ENCODE data around the gene MYO1H.

Gene MYO1H

DNA sequence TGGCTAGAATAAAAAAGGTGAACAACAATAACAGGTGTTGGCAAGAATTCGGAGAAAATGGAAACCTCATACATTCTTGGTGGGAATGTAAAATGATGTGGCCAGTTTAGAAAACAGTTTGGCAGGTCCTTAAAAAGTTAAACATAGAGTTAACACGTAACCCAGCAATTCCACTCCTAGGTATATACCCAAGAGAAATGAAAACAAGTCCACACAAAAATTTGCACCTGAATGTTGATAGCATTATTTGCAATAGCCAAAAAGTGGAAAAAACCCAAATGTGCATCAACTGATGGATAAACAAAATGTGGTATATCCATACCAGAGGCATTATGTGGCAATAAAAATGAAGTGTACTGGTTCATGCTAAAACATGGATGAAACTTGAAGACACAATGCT, 2.3 kb upstream of the MYO1H start:
- Histone ChIP-seq H3K27ac (ENCODE audit: low read length) (no peak overlapping the region), H3K9me3 (ENCODE audit: control insufficient read depth in 2 of 2, low read length in 2 of 2) (no peaks in the 10 kb centered on the region), H3K4me3 (ENCODE audit: low read length in 2 of 2) (no peak overlapping the region), H3K36me3 (ENCODE audit: control insufficient read depth in 2 of 2, insufficient read depth in 2 of 2, low read length in 2 of 2) (no peaks in the 10 kb centered on the region), H3K9ac (ENCODE audit: low read length in 2 of 2) (no peak overlapping the region), H3K4me1 (ENCODE audit: control insufficient read depth, insufficient read depth, low read length) (no peaks in the 10 kb centered on the region), H3K27me3 (ENCODE audit: control insufficient read depth in 1 of 2, insufficient read depth in 2 of 2, low read length in 2 of 2) (no peaks in the 10 kb centered on the region)

DNA sequence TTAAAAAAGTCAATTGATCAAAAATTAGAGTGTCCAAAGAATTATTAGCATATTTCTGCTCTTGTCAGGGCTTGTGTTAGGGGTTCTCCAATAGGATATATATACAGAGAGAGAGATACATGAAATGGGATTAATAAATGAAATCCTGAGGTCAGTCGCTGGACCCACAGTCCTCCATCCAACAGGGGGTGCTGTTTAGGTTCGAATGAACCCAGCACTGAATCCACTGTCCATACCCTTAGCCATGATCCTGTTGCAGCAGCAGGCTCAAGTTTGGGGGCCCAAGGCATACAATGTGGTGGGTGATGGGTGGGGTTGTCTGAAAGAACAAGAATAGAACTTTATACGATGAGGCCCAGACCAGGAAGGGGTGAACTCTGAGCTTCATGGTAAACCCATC, 780 bp upstream of the MYO1H start:
- Histone ChIP-seq H3K4me3 (ENCODE audit: low read length in 2 of 2) (no peak overlapping the region), H3K9ac (ENCODE audit: low read length in 2 of 2) (no peak overlapping the region), H3K27me3 (ENCODE audit: control insufficient read depth in 1 of 2, insufficient read depth in 2 of 2, low read length in 2 of 2) (no peaks in the 10 kb centered on the region), H3K4me1 (ENCODE audit: control insufficient read depth, insufficient read depth, low read length) (no peaks in the 10 kb centered on the region), H3K9me3 (ENCODE audit: control insufficient read depth in 2 of 2, low read length in 2 of 2) (no peaks in the 10 kb centered on the region), H3K36me3 (ENCODE audit: control insufficient read depth in 2 of 2, insufficient read depth in 2 of 2, low read length in 2 of 2) (no peaks in the 10 kb centered on the region), H3K27ac (ENCODE audit: low read length) (no peak overlapping the region)

DNA sequence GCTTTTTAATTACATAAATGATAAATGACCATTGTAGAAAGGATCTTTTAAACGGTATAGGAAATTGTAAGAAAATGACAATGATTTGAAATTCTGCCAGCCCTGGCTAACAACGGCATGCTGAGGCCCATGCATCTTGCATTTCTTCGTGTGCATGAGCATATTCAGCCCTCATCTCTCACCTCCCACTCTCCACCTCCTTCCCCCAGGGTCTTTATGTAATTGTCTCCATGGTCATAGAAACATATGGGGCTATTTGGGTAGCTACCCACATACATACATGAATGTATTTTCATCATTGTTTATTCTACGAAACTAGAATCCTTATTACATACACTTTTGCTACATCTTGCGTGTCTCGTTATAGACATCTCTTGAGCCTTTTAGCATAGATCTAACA, 4.5 kb downstream of the MYO1H start:
- no peak overlapping the region for H3K27ac ChIP-seq (ENCODE audit: low read length)
- H3K9ac ChIP-seq (ENCODE audit: low read length in 2 of 2): no peak overlapping the region
- no peaks in the 10 kb centered on the region for H3K9me3 ChIP-seq (ENCODE audit: control insufficient read depth in 2 of 2, low read length in 2 of 2)
- H3K4me1 ChIP-seq (ENCODE audit: control insufficient read depth, insufficient read depth, low read length): no peaks in the 10 kb centered on the region
- H3K36me3 ChIP-seq (ENCODE audit: control insufficient read depth in 2 of 2, insufficient read depth in 2 of 2, low read length in 2 of 2): no peaks in the 10 kb centered on the region
- no peaks in the 10 kb centered on the region for H3K27me3 ChIP-seq (ENCODE audit: control insufficient read depth in 1 of 2, insufficient read depth in 2 of 2, low read length in 2 of 2)
- no peak overlapping the region for H3K4me3 ChIP-seq (ENCODE audit: low read length in 2 of 2)

DNA sequence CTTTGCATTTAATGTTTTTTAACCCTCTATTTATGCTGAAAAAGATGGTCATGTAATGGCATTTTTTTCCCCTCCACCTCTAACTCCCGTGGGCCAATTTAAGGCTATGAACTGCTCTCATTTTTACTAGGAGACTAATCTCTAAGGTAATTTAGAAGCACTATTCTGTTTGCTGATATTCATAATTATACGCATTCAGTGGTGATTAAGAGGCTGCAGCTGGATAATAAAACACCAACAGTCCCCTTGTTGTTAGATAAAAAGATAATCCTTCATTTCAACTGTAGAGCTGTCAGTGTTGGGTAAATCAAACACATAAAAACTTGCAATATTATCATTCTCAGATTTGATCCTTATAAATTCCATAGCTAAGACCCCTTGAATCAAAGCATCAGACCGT, 8.9 kb downstream of the MYO1H start:
- H3K4me1 ChIP-seq (ENCODE audit: control insufficient read depth, insufficient read depth, low read length): no peaks in the 10 kb centered on the region
- no peaks in the 10 kb centered on the region for H3K36me3 ChIP-seq (ENCODE audit: control insufficient read depth in 2 of 2, insufficient read depth in 2 of 2, low read length in 2 of 2)
- no peaks in the 10 kb centered on the region for H3K9me3 ChIP-seq (ENCODE audit: control insufficient read depth in 2 of 2, low read length in 2 of 2)
- no peak overlapping the region for H3K4me3 ChIP-seq (ENCODE audit: low read length in 2 of 2)
- peaks cover 0 to 2% of the 10 kb centered on the region in 2 donors for H3K27me3 ChIP-seq (ENCODE audit: control insufficient read depth in 1 of 2, insufficient read depth in 2 of 2, low read length in 2 of 2)
- no peak overlapping the region for H3K27ac ChIP-seq (ENCODE audit: low read length)
- no peak overlapping the region for H3K9ac ChIP-seq (ENCODE audit: low read length in 2 of 2)

- H3K27me3 ChIP-seq (ENCODE audit: control insufficient read depth in 1 of 2, insufficient read depth in 2 of 2, low read length in 2 of 2): peaks cover 0 to 2% of the 10 kb centered on the region in 2 donors
- no peaks in the 10 kb centered on the region for H3K36me3 ChIP-seq (ENCODE audit: control insufficient read depth in 2 of 2, insufficient read depth in 2 of 2, low read length in 2 of 2)
- H3K4me3 ChIP-seq (ENCODE audit: low read length in 2 of 2): no peak overlapping the region
- no peaks in the 10 kb centered on the region for H3K4me1 ChIP-seq (ENCODE audit: control insufficient read depth, insufficient read depth, low read length)
- H3K9me3 ChIP-seq (ENCODE audit: control insufficient read depth in 2 of 2, low read length in 2 of 2): no peaks in the 10 kb centered on the region
- H3K9ac ChIP-seq (ENCODE audit: low read length in 2 of 2): no peak overlapping the region
- H3K27ac ChIP-seq (ENCODE audit: low read length): no peak overlapping the region
Measured at GRCh38 chr12:109357032-109357431, 9.3 kb downstream of the MYO1H start.

GRCh38 chr12:109358154-109358869, 10.6 kb downstream of the MYO1H start:
- Histone ChIP-seq H3K4me3 (ENCODE audit: low read length in 2 of 2) (no peak overlapping the region), H3K27ac (ENCODE audit: low read length) (no peak overlapping the region), H3K4me1 (ENCODE audit: control insufficient read depth, insufficient read depth, low read length) (no peaks in the 10 kb centered on the region), H3K9ac (ENCODE audit: low read length in 2 of 2) (no peak overlapping the region), H3K36me3 (ENCODE audit: control insufficient read depth in 2 of 2, insufficient read depth in 2 of 2, low read length in 2 of 2) (no peaks in the 10 kb centered on the region), H3K27me3 (ENCODE audit: control insufficient read depth in 1 of 2, insufficient read depth in 2 of 2, low read length in 2 of 2) (peaks cover 0 to 2% of the 10 kb centered on the region in 2 donors), H3K9me3 (ENCODE audit: control insufficient read depth in 2 of 2, low read length in 2 of 2) (no peaks in the 10 kb centered on the region)

GRCh38 chr12:109359131-109359690, 11.5 kb downstream of the MYO1H start:
- Histone ChIP-seq H3K9me3 (ENCODE audit: control insufficient read depth in 2 of 2, low read length in 2 of 2) (no peaks in the 10 kb centered on the region), H3K4me3 (ENCODE audit: low read length in 2 of 2) (no peak overlapping the region), H3K27me3 (ENCODE audit: control insufficient read depth in 1 of 2, insufficient read depth in 2 of 2, low read length in 2 of 2) (peaks cover 0 to 2% of the 10 kb centered on the region in 2 donors), H3K36me3 (ENCODE audit: control insufficient read depth in 2 of 2, insufficient read depth in 2 of 2, low read length in 2 of 2) (no peaks in the 10 kb centered on the region), H3K4me1 (ENCODE audit: control insufficient read depth, insufficient read depth, low read length) (no peaks in the 10 kb centered on the region), H3K9ac (ENCODE audit: low read length in 2 of 2) (no peak overlapping the region), H3K27ac (ENCODE audit: low read length) (no peak overlapping the region)

- Histone ChIP-seq H3K4me3 (ENCODE audit: low read length in 2 of 2) (no peak overlapping the region), H3K36me3 (ENCODE audit: control insufficient read depth in 2 of 2, insufficient read depth in 2 of 2, low read length in 2 of 2) (no peaks in the 10 kb centered on the region), H3K27me3 (ENCODE audit: control insufficient read depth in 1 of 2, insufficient read depth in 2 of 2, low read length in 2 of 2) (peaks cover 0 to 2% of the 10 kb centered on the region in 2 donors), H3K4me1 (ENCODE audit: control insufficient read depth, insufficient read depth, low read length) (no peaks in the 10 kb centered on the region), H3K9ac (ENCODE audit: low read length in 2 of 2) (no peak overlapping the region), H3K9me3 (ENCODE audit: control insufficient read depth in 2 of 2, low read length in 2 of 2) (no peaks in the 10 kb centered on the region), H3K27ac (ENCODE audit: low read length) (no peak overlapping the region)
Measured at GRCh38 chr12:109369831-109370230, 22.1 kb downstream of the MYO1H start.

GRCh38 chr12:109377139-109377685, 29.5 kb downstream of the MYO1H start:
- no peaks in the 10 kb centered on the region for H3K36me3 ChIP-seq (ENCODE audit: control insufficient read depth in 2 of 2, insufficient read depth in 2 of 2, low read length in 2 of 2)

GRCh38 chr12:109378569-109378968, 30.9 kb downstream of the MYO1H start:
- H3K36me3 ChIP-seq (ENCODE audit: control insufficient read depth in 2 of 2, insufficient read depth in 2 of 2, low read length in 2 of 2): no peaks in the 10 kb centered on the region
- H3K4me1 ChIP-seq (ENCODE audit: control insufficient read depth, insufficient read depth, low read length): no peaks in the 10 kb centered on the region
- H3K27me3 ChIP-seq (ENCODE audit: control insufficient read depth in 1 of 2, insufficient read depth in 2 of 2, low read length in 2 of 2): peaks cover 0 to 2% of the 10 kb centered on the region in 2 donors
- H3K9me3 ChIP-seq (ENCODE audit: control insufficient read depth in 2 of 2, low read length in 2 of 2): no peaks in the 10 kb centered on the region
- no peak overlapping the region for H3K27ac ChIP-seq (ENCODE audit: low read length)
- H3K9ac ChIP-seq (ENCODE audit: low read length in 2 of 2): no peak overlapping the region
- no peak overlapping the region for H3K4me3 ChIP-seq (ENCODE audit: low read length in 2 of 2)

More at GRCh38 chr12:109377139-109377685, 29.5 kb downstream of the MYO1H start:
- peaks cover 0 to 2% of the 10 kb centered on the region in 2 donors for H3K27me3 ChIP-seq (ENCODE audit: control insufficient read depth in 1 of 2, insufficient read depth in 2 of 2, low read length in 2 of 2)
- no peaks in the 10 kb centered on the region for H3K4me1 ChIP-seq (ENCODE audit: control insufficient read depth, insufficient read depth, low read length)
- H3K27ac ChIP-seq (ENCODE audit: low read length): no peak overlapping the region
- H3K4me3 ChIP-seq (ENCODE audit: low read length in 2 of 2): no peak overlapping the region
- no peaks in the 10 kb centered on the region for H3K9me3 ChIP-seq (ENCODE audit: control insufficient read depth in 2 of 2, low read length in 2 of 2)
- H3K9ac ChIP-seq (ENCODE audit: low read length in 2 of 2): no peak overlapping the region

GRCh38 chr12:109382031-109382430, 34.3 kb downstream of the MYO1H start:
- H3K36me3 ChIP-seq (ENCODE audit: control insufficient read depth in 2 of 2, insufficient read depth in 2 of 2, low read length in 2 of 2): no peaks in the 10 kb centered on the region
- no peak overlapping the region for H3K9ac ChIP-seq (ENCODE audit: low read length in 2 of 2)
- H3K27ac ChIP-seq (ENCODE audit: low read length): no peak overlapping the region
- peaks cover 3% of the 10 kb centered on the region for H3K4me1 ChIP-seq (ENCODE audit: control insufficient read depth, insufficient read depth, low read length)
- H3K27me3 ChIP-seq (ENCODE audit: control insufficient read depth in 1 of 2, insufficient read depth in 2 of 2, low read length in 2 of 2): no peaks in the 10 kb centered on the region
- no peaks in the 10 kb centered on the region for H3K9me3 ChIP-seq (ENCODE audit: control insufficient read depth in 2 of 2, low read length in 2 of 2)
- no peak overlapping the region for H3K4me3 ChIP-seq (ENCODE audit: low read length in 2 of 2)

All from stomach smooth muscle (tissue), 2 donors.